ENCODE results near the gene CPNE2.

- TF ChIP-seq CTCF (IDR thresholded peaks at IDR 0.05; ENCODE audit: borderline replicate concordance, extremely low read depth, low read length, poor library complexity, severe bottlenecking) = no peak
- TF ChIP-seq EZH2 (IDR thresholded peaks at IDR 0.05; ENCODE audit: borderline replicate concordance, low read depth, low read length, severe bottlenecking) = no peak
These were observed 19.0 kb downstream of the CPNE2 start for GRCh38 chr16:57111420-57111819.

Data from DND-41 (cell line).